Activated naive CD8-positive, alpha-beta T cell treated with anti-CD3 and anti-CD28 coated beads, Interleukin-2, amount 10 ng/mL, durations not matched to agents 7 days and 5 days (primary cell): ENCODE measurements around the gene PEX11G. TPM values are rescaled to one million over a fixed set of nuclear protein-coding genes. Genes with fewer than 3 reads are reported as not detected.

Source experiments
- ATAC-seq: fragments of 150-1000 bp; cut with Tn5 transposase; one replicate; pipeline ENCODE4 v1.10.0; 2021; ENCODE audit warnings: low read depth, moderate library complexity
- POLR2A ChIA-PET: fragments of 350-600 bp; sonication (Branson Sonifier 250); formaldehyde crosslinking; loops from one replicate; lab custom pipeline; 2021; ENCODE audit warnings: antibody characterized with exemption; lab: Charles Lee
- DNase-seq: peaks from one replicate; pipeline ENCODE4 v3.0.0; 2021
- H3K27ac Mint-ChIP-seq: one replicate; pipeline ENCODE4 v1.8.0; 2022; ENCODE audit warnings: mild to moderate bottlenecking, mixed read lengths
- H3K27me3 Mint-ChIP-seq: one replicate; pipeline ENCODE4 v1.8.0; 2022; ENCODE audit warnings: mild to moderate bottlenecking, moderate library complexity, mixed read lengths
- H3K36me3 Mint-ChIP-seq: one replicate; pipeline ENCODE4 v1.8.0; 2021; ENCODE audit warnings: mild to moderate bottlenecking, mixed read lengths
- H3K4me1 Mint-ChIP-seq: one replicate; pipeline ENCODE4 v1.8.0; 2021; ENCODE audit warnings: mixed read lengths
- H3K4me3 Mint-ChIP-seq: one replicate; pipeline ENCODE4 v1.8.0; 2022; ENCODE audit warnings: mild to moderate bottlenecking, moderate library complexity, mixed read lengths
- H3K9me3 Mint-ChIP-seq: one replicate; pipeline ENCODE4 v1.8.0; 2021; ENCODE audit warnings: mixed read lengths
- total RNA-seq, 2 experiments: library from RNA; stranded (reverse); gene quantifications; one replicate each; pipeline ENCODE4 v1.2.3, GENCODE V29; 2021

The PEX11G gene
- total RNA-seq, 2 experiments from 2014 or later, result 1.0 to 1.3 TPM

GRCh38 chr19:7526059-7526929 lies 37.5 kb upstream of the PEX11G start:
- ATAC-seq (no peak), DNase-seq (no peak)
- no peak overlapping the region for H3K4me3 Mint-ChIP-seq
- no peaks in the 10 kb centered on the region for H3K36me3 Mint-ChIP-seq
- POLR2A ChIA-PET, result interaction anchor here (0.6 kb wide), 1 partner anchor 170 kb away, joined by 3 read pairs; no protein-coding TSS in a partner anchor
- H3K9me3 Mint-ChIP-seq, result no peaks in the 10 kb centered on the region
- peaks cover 5% of the 10 kb centered on the region for H3K4me1 Mint-ChIP-seq
- H3K27ac Mint-ChIP-seq, result no peak overlapping the region
- no peaks in the 10 kb centered on the region for H3K27me3 Mint-ChIP-seq

GRCh38 chr19:7524992-7525739 lies 36.3 kb upstream of the PEX11G start:
- Mint-ChIP-seq H3K4me1 (peaks cover 5% of the 10 kb centered on the region), H3K36me3 (no peaks in the 10 kb centered on the region), H3K27ac (no peak overlapping the region), H3K4me3 (no peak overlapping the region), H3K27me3 (no peaks in the 10 kb centered on the region), H3K9me3 (no peaks in the 10 kb centered on the region)
- no peak for ATAC-seq
- POLR2A ChIA-PET, result no interaction called here
- no peak for DNase-seq

GRCh38 chr19:7524523-7524922 lies 35.7 kb upstream of the PEX11G start:
- POLR2A ChIA-PET, result no interaction called here
- peaks cover 5% of the 10 kb centered on the region for H3K4me1 Mint-ChIP-seq
- H3K36me3 Mint-ChIP-seq, result no peaks in the 10 kb centered on the region
- no peaks in the 10 kb centered on the region for H3K27me3 Mint-ChIP-seq
- H3K9me3 Mint-ChIP-seq, result no peaks in the 10 kb centered on the region
- no peak overlapping the region for H3K4me3 Mint-ChIP-seq
- ATAC-seq (no peak), DNase-seq (no peak)
- no peak overlapping the region for H3K27ac Mint-ChIP-seq

GRCh38 chr19:7522923-7523667 lies 34.3 kb upstream of the PEX11G start:
- POLR2A ChIA-PET, result interaction anchor here (0.6 to 2.8 kb wide), 11 partner anchors 8 to 454 kb away, joined by 3 to 26 read pairs (median 5); partner anchors contain the start of genes PET100, PNPLA6, STXBP2 and XAB2
- H3K9me3 Mint-ChIP-seq, result no peaks in the 10 kb centered on the region
- no peaks in the 10 kb centered on the region for H3K36me3 Mint-ChIP-seq
- no peaks in the 10 kb centered on the region for H3K27me3 Mint-ChIP-seq
- DNase-seq, result no peak
- peaks cover 5% of the 10 kb centered on the region for H3K4me1 Mint-ChIP-seq
- H3K27ac Mint-ChIP-seq, result peak overlapping the region; percentile 6
- peak overlapping the region; percentile 68 for H3K4me3 Mint-ChIP-seq
- ATAC-seq, result no peak

- DNase-seq, result peak; percentile 100
- Mint-ChIP-seq H3K36me3 (no peaks in the 10 kb centered on the region), H3K4me3 (peak within 1 kb of the TSS; percentile 69), H3K4me1 (peaks cover 6% of the 10 kb centered on the region), H3K9me3 (no peaks in the 10 kb centered on the region), H3K27me3 (peaks cover 2% of the 10 kb centered on the region), H3K27ac (peak within 1 kb of the TSS; percentile 81)
- peak; percentile 90 for ATAC-seq
- POLR2A ChIA-PET, result interaction anchor here (0.6 to 2.8 kb wide), 12 partner anchors 7 to 453 kb away, joined by 3 to 26 read pairs (median 5); partner anchors contain the start of genes ARHGEF18, PET100, PNPLA6 and STXBP2
Measured at GRCh38 chr19:7522072-7522922, 33.5 kb upstream of the PEX11G start, which contains the start of gene MCOLN1. MCOLN1 (plus strand) TSS chr19:7522624; CDS start chr19:7522751, 127 bp downstream.

- H3K27ac Mint-ChIP-seq, result peak overlapping the region; percentile 81
- no peak for DNase-seq
- peaks cover 5% of the 10 kb centered on the region for H3K27me3 Mint-ChIP-seq
- H3K36me3 Mint-ChIP-seq, result no peaks in the 10 kb centered on the region
- H3K4me3 Mint-ChIP-seq, result peak overlapping the region; percentile 69
- ATAC-seq, result no peak
- H3K9me3 Mint-ChIP-seq, result no peaks in the 10 kb centered on the region
- H3K4me1 Mint-ChIP-seq, result peaks cover 6% of the 10 kb centered on the region
- POLR2A ChIA-PET, result interaction anchor here (0.6 to 2.8 kb wide), 9 partner anchors 13 to 452 kb away, joined by 3 to 26 read pairs (median 5); partner anchors contain the start of genes ARHGEF18, PET100, PNPLA6 and STXBP2
Measured at GRCh38 chr19:7521551-7522071, 32.8 kb upstream of the PEX11G start.

GRCh38 chr19:7520131-7521051 lies 31.6 kb upstream of the PEX11G start:
- DNase-seq, result no peak
- Mint-ChIP-seq H3K36me3 (no peaks in the 10 kb centered on the region), H3K9me3 (no peaks in the 10 kb centered on the region), H3K4me3 (no peak overlapping the region), H3K27ac (no peak overlapping the region), H3K4me1 (peaks cover 10% of the 10 kb centered on the region), H3K27me3 (peaks cover 10% of the 10 kb centered on the region)
- POLR2A ChIA-PET, result interaction anchor here (1.0 kb wide), 1 partner anchor 15 kb away, joined by 3 read pairs; the partner anchor contains the start of gene PNPLA6
- ATAC-seq, result no peak

- Mint-ChIP-seq H3K4me3 (no peak overlapping the region), H3K4me1 (peaks cover 10% of the 10 kb centered on the region), H3K36me3 (no peaks in the 10 kb centered on the region), H3K27me3 (peaks cover 12% of the 10 kb centered on the region), H3K9me3 (no peaks in the 10 kb centered on the region), H3K27ac (no peak overlapping the region)
- POLR2A ChIA-PET, result no interaction called here
- DNase-seq, result no peak
- ATAC-seq, result no peak
Measured at GRCh38 chr19:7519361-7520130, 30.7 kb upstream of the PEX11G start.

GRCh38 chr19:7516878-7517277 lies 28.0 kb upstream of the PEX11G start:
- ATAC-seq (no peak), DNase-seq (no peak)
- H3K36me3 Mint-ChIP-seq, result no peaks in the 10 kb centered on the region
- H3K9me3 Mint-ChIP-seq, result no peaks in the 10 kb centered on the region
- H3K4me1 Mint-ChIP-seq, result peaks cover 7% of the 10 kb centered on the region
- peak overlapping the region; percentile 70 for H3K4me3 Mint-ChIP-seq
- H3K27me3 Mint-ChIP-seq, result peaks cover 15% of the 10 kb centered on the region
- H3K27ac Mint-ChIP-seq, result no peak overlapping the region
- POLR2A ChIA-PET, result interaction anchor here (1.0 kb wide), 1 partner anchor 18 kb away, joined by 4 read pairs; the partner anchor contains the start of gene PNPLA6

GRCh38 chr19:7516333-7516732 lies 27.5 kb upstream of the PEX11G start:
- Mint-ChIP-seq H3K4me3 (peak overlapping the region; percentile 70), H3K27ac (no peak overlapping the region), H3K27me3 (peaks cover 15% of the 10 kb centered on the region), H3K4me1 (peaks cover 6% of the 10 kb centered on the region), H3K9me3 (no peaks in the 10 kb centered on the region), H3K36me3 (no peaks in the 10 kb centered on the region)
- DNase-seq (no peak), ATAC-seq (no peak)
- POLR2A ChIA-PET, result interaction anchor here (1.0 kb wide), 1 partner anchor 19 kb away, joined by 4 read pairs; the partner anchor contains the start of gene PNPLA6
